ENCODE data around the gene PTPRN2. TPM values are rescaled to one million over a fixed set of nuclear protein-coding genes. Genes with fewer than 3 reads are reported as not detected.
"Not testable (repeated sequence)": the region's sequence is repeated elsewhere in the genome, so short reads cannot be mapped to it uniquely, and the experiment has no call there.

Gene PTPRN2
- total RNA-seq, 1 experiment from 2014 or later = 0.16 TPM

GRCh38 chr7:157565981-157566630, 1021.5 kb downstream of the PTPRN2 start:
- in situ Hi-C loops (cut with HindIII; ENCODE audit: low pct_unique_long_range_greater_than_20kb, low sequenced_read_pairs) = no loop called here
- no peak for DNase-seq (ENCODE audit: low read depth, low spot score)

GRCh38 chr7:157565201-157565626, 1022.4 kb downstream of the PTPRN2 start:
- DNase-seq (ENCODE audit: low read depth, low spot score) = no peak
- in situ Hi-C loops (cut with HindIII; ENCODE audit: low pct_unique_long_range_greater_than_20kb, low sequenced_read_pairs) = no loop called here

- DNase-seq (ENCODE audit: low read depth, low spot score) = no peak
- in situ Hi-C loops (cut with HindIII; ENCODE audit: low pct_unique_long_range_greater_than_20kb, low sequenced_read_pairs) = no loop called here
Observed at GRCh38 chr7:157564517-157565177, 1023.0 kb downstream of the PTPRN2 start.

- in situ Hi-C loops (cut with HindIII; ENCODE audit: low pct_unique_long_range_greater_than_20kb, low sequenced_read_pairs); DNase-seq (ENCODE audit: low read depth, low spot score): not testable (repeated sequence)
Observed at GRCh38 chr7:157563467-157564135, 1024.0 kb downstream of the PTPRN2 start.

GRCh38 chr7:157562522-157563398, 1024.9 kb downstream of the PTPRN2 start:
- in situ Hi-C loops (cut with HindIII; ENCODE audit: low pct_unique_long_range_greater_than_20kb, low sequenced_read_pairs) = not testable (repeated sequence)

GRCh38 chr7:157561816-157562410, 1025.7 kb downstream of the PTPRN2 start:
- in situ Hi-C loops (cut with HindIII; ENCODE audit: low pct_unique_long_range_greater_than_20kb, low sequenced_read_pairs) = no loop called here
- DNase-seq (ENCODE audit: low read depth, low spot score) = no peak

More at GRCh38 chr7:157562522-157563398, 1024.9 kb downstream of the PTPRN2 start:
- not testable (repeated sequence) for DNase-seq (ENCODE audit: low read depth, low spot score)

GRCh38 chr7:157561523-157561785, 1026.2 kb downstream of the PTPRN2 start:
- no peak for DNase-seq (ENCODE audit: low read depth, low spot score)
- in situ Hi-C loops (cut with HindIII; ENCODE audit: low pct_unique_long_range_greater_than_20kb, low sequenced_read_pairs) = no loop called here

GRCh38 chr7:157560710-157561522, 1026.7 kb downstream of the PTPRN2 start:
- in situ Hi-C loops (cut with HindIII; ENCODE audit: low pct_unique_long_range_greater_than_20kb, low sequenced_read_pairs) = no loop called here
- no peak for DNase-seq (ENCODE audit: low read depth, low spot score)

GRCh38 chr7:157560258-157560654, 1027.4 kb downstream of the PTPRN2 start:
- DNase-seq (ENCODE audit: low read depth, low spot score) = no peak
- in situ Hi-C loops (cut with HindIII; ENCODE audit: low pct_unique_long_range_greater_than_20kb, low sequenced_read_pairs) = no loop called here

- in situ Hi-C loops (cut with HindIII; ENCODE audit: low pct_unique_long_range_greater_than_20kb, low sequenced_read_pairs) = no loop called here
- no peak for DNase-seq (ENCODE audit: low read depth, low spot score)
Observed at GRCh38 chr7:157559596-157560257, 1027.9 kb downstream of the PTPRN2 start.

- in situ Hi-C loops (cut with HindIII; ENCODE audit: low pct_unique_long_range_greater_than_20kb, low sequenced_read_pairs) = no loop called here
- DNase-seq (ENCODE audit: low read depth, low spot score) = no peak
Observed at GRCh38 chr7:157558875-157559595, 1028.6 kb downstream of the PTPRN2 start.

GRCh38 chr7:157558516-157558874, 1029.1 kb downstream of the PTPRN2 start:
- in situ Hi-C loops (cut with HindIII; ENCODE audit: low pct_unique_long_range_greater_than_20kb, low sequenced_read_pairs) = no loop called here
- no peak for DNase-seq (ENCODE audit: low read depth, low spot score)

- DNase-seq (ENCODE audit: low read depth, low spot score) = no peak
- in situ Hi-C loops (cut with HindIII; ENCODE audit: low pct_unique_long_range_greater_than_20kb, low sequenced_read_pairs) = no loop called here
Observed at GRCh38 chr7:157558061-157558460, 1029.6 kb downstream of the PTPRN2 start.

- in situ Hi-C loops (cut with HindIII; ENCODE audit: low pct_unique_long_range_greater_than_20kb, low sequenced_read_pairs) = no loop called here
- DNase-seq (ENCODE audit: low read depth, low spot score) = no peak
Observed at GRCh38 chr7:157557263-157557662, 1030.4 kb downstream of the PTPRN2 start.

- DNase-seq (ENCODE audit: low read depth, low spot score) = no peak
- in situ Hi-C loops (cut with HindIII; ENCODE audit: low pct_unique_long_range_greater_than_20kb, low sequenced_read_pairs) = no loop called here
Observed at GRCh38 chr7:157556642-157556944, 1031.0 kb downstream of the PTPRN2 start.

GRCh38 chr7:157555944-157556641, 1031.5 kb downstream of the PTPRN2 start:
- in situ Hi-C loops (cut with HindIII; ENCODE audit: low pct_unique_long_range_greater_than_20kb, low sequenced_read_pairs) = no loop called here
- no peak for DNase-seq (ENCODE audit: low read depth, low spot score)

Data from SK-MEL-5 (cell line).